ENCODE results near the gene TEX14. TPM values are rescaled to one million over a fixed set of nuclear protein-coding genes. Genes with fewer than 3 reads are reported as not detected.
A peak's percentile ranks its signal among the peaks of the same experiment; 100 is the strongest.

TEX14 gene
- total RNA-seq, 6 donors from 2014 or later: 0.10 to 1.4 (median 0.63) TPM

GRCh38 chr17:58569196-58569595, 122.6 kb downstream of the TEX14 start:
- WGBS, 2 donors: 67% methylated on average over 1 of the region's 1 CpG

GRCh38 chr17:58568044-58568799, 123.6 kb downstream of the TEX14 start:
- ATAC-seq (ENCODE audit: low FRiP score in 2 of 2) (peak in 1 of 2 donors; percentile 38), DNase-seq (peak in 1 of 2 donors; percentile 31)
- Histone ChIP-seq H3K27ac (peak overlapping the region in 2 of 4 donors; percentile 36 to 42), H3K27me3 (no peaks in the 10 kb centered on the region), H3K9me3 (no peaks in the 10 kb centered on the region), H3K36me3 (no peaks in the 10 kb centered on the region), H3K4me1 (no peaks in the 10 kb centered on the region), H3K4me3 (no peak overlapping the region)
- TF ChIP-seq POLR2AphosphoS5 (IDR thresholded peaks at IDR 0.05) (no peak), EP300 (IDR thresholded peaks at IDR 0.05) (peak in 1 of 4 donors; percentile 68)
- 100% methylated on average over 1 of the region's 1 CpG for WGBS, 2 donors

More at GRCh38 chr17:58569196-58569595, 122.6 kb downstream of the TEX14 start:
- Histone ChIP-seq H3K9me3 (no peaks in the 10 kb centered on the region), H3K36me3 (no peaks in the 10 kb centered on the region), H3K4me1 (no peaks in the 10 kb centered on the region), H3K27me3 (no peaks in the 10 kb centered on the region), H3K27ac (peak overlapping the region in 2 of 4 donors; percentile 36 to 42), H3K4me3 (no peak overlapping the region)
- ATAC-seq (ENCODE audit: low FRiP score in 2 of 2) (peak in 1 of 2 donors; percentile 63), DNase-seq (no peak)
- TF ChIP-seq POLR2AphosphoS5 (IDR thresholded peaks at IDR 0.05): no peak
- peak in 1 of 4 donors; percentile 26 for TF ChIP-seq EP300 (IDR thresholded peaks at IDR 0.05)

GRCh38 chr17:58565389-58566311, 126.2 kb downstream of the TEX14 start:
- Histone ChIP-seq H3K9me3 (no peaks in the 10 kb centered on the region), H3K36me3 (no peaks in the 10 kb centered on the region), H3K27me3 (no peaks in the 10 kb centered on the region), H3K27ac (no peak overlapping the region), H3K4me1 (no peaks in the 10 kb centered on the region), H3K4me3 (no peak overlapping the region)
- TF ChIP-seq POLR2AphosphoS5 (IDR thresholded peaks at IDR 0.05) (no peak), POLR2A (IDR thresholded peaks at IDR 0.05) (no peak), EP300 (IDR thresholded peaks at IDR 0.05) (no peak), CTCF (IDR thresholded peaks at IDR 0.05) (no peak)
- ATAC-seq (ENCODE audit: low FRiP score in 2 of 2) (no peak), DNase-seq (peak in 1 of 2 donors; percentile 25)
- 58% methylated on average over 8 of the region's 8 CpGs for WGBS, 2 donors

GRCh38 chr17:58564971-58565370, 126.9 kb downstream of the TEX14 start:
- TF ChIP-seq EP300 (IDR thresholded peaks at IDR 0.05): no peak
- TF ChIP-seq POLR2AphosphoS5 (IDR thresholded peaks at IDR 0.05): no peak
- no peak for TF ChIP-seq CTCF (IDR thresholded peaks at IDR 0.05)
- no peak for TF ChIP-seq POLR2A (IDR thresholded peaks at IDR 0.05)
- Histone ChIP-seq H3K27ac (no peak overlapping the region), H3K9me3 (no peaks in the 10 kb centered on the region), H3K36me3 (no peaks in the 10 kb centered on the region), H3K27me3 (no peaks in the 10 kb centered on the region), H3K4me3 (no peak overlapping the region), H3K4me1 (no peaks in the 10 kb centered on the region)
- ATAC-seq (ENCODE audit: low FRiP score in 2 of 2): no peak
- no peak for DNase-seq
- 79 to 90% methylated on average over 1 of the region's 1 CpG for WGBS, 2 donors

- H3K27me3 ChIP-seq: no peaks in the 10 kb centered on the region
- DNase-seq (no peak), ATAC-seq (ENCODE audit: low FRiP score in 2 of 2) (no peak)
- H3K9me3 ChIP-seq: no peaks in the 10 kb centered on the region
- no peak overlapping the region for H3K27ac ChIP-seq
- H3K4me1 ChIP-seq: no peaks in the 10 kb centered on the region
- H3K36me3 ChIP-seq: no peaks in the 10 kb centered on the region
- no peak for TF ChIP-seq CTCF (IDR thresholded peaks at IDR 0.05)
- TF ChIP-seq POLR2AphosphoS5 (IDR thresholded peaks at IDR 0.05): no peak
- TF ChIP-seq EP300 (IDR thresholded peaks at IDR 0.05): no peak
- TF ChIP-seq POLR2A (IDR thresholded peaks at IDR 0.05): no peak
- WGBS, 2 donors: 61 to 73% methylated on average over 2 of the region's 2 CpGs
- H3K4me3 ChIP-seq: no peak overlapping the region
Observed at GRCh38 chr17:58564243-58564642, 127.6 kb downstream of the TEX14 start.
